GM23338 (cell line): ENCODE data around the gene BIRC6. TPM values are rescaled to one million over a fixed set of nuclear protein-coding genes. Genes with fewer than 3 reads are reported as not detected.

Experiments
- ATAC-seq: fragments of 200-7000 bp; cut with Tn5 transposase; 3 replicates; pipeline ENCODE4 v1.9.1; 2020
- DNase-seq: peaks from one replicate; pipeline ENCODE4 v3.0.0-alpha.2; 2015; ENCODE audit warnings: low spot score
- H2AFZ ChIP-seq: fragments of 200-600 bp; sonication (generic); 2 replicates; pipeline ENCODE4 v1.8.0; 2016; ENCODE audit warnings: antibody characterized with exemption, mild to moderate bottlenecking, moderate library complexity
- H3F3A ChIP-seq: fragments of 200-600 bp; sonication (generic); replicated peaks from 2 replicates; pipeline ENCODE4 v1.8.0; 2017; ENCODE audit warnings: antibody characterized with exemption, mixed run types, low read depth
- H3K27ac ChIP-seq: fragments of 200-600 bp; sonication (generic); 2 replicates; pipeline ENCODE4 v1.6.1; 2016; ENCODE audit warnings: low read depth
- H3K27me3 ChIP-seq: fragments of 200-600 bp; sonication (generic); 2 replicates; pipeline ENCODE4 v1.8.0; 2016; ENCODE audit warnings: mild to moderate bottlenecking, mixed run types, moderate library complexity; ENCODE audit not compliant: insufficient read depth
- H3K36me3 ChIP-seq: fragments of 200-600 bp; sonication (generic); 2 replicates; pipeline ENCODE4 v1.8.0; 2016; ENCODE audit warnings: mild to moderate bottlenecking; ENCODE audit not compliant: insufficient read depth
- H3K4me1 ChIP-seq: fragments of 200-600 bp; sonication (generic); 2 replicates; pipeline ENCODE4 v1.8.0; 2016; ENCODE audit warnings: mild to moderate bottlenecking, moderate library complexity; ENCODE audit not compliant: insufficient read depth
- H3K4me2 ChIP-seq: fragments of 200-600 bp; sonication (generic); 2 replicates; pipeline ENCODE4 v1.7.1; 2017; ENCODE audit warnings: mixed run types
- H3K4me3 ChIP-seq: fragments of 200-600 bp; sonication (generic); 2 replicates; pipeline ENCODE4 v1.6.1; 2016; ENCODE audit warnings: mixed run types
- H3K79me2 ChIP-seq: fragments of 200-600 bp; sonication (generic); replicated peaks from 2 replicates; pipeline ENCODE4 v1.8.0; 2017; ENCODE audit warnings: mild to moderate bottlenecking; ENCODE audit not compliant: insufficient read depth
- H3K9me2 ChIP-seq: fragments of 200-600 bp; sonication (generic); 2 replicates; pipeline ENCODE4 v1.8.0; 2017; ENCODE audit not compliant: insufficient read depth
- H4K20me1 ChIP-seq: fragments of 200-600 bp; sonication (generic); replicated peaks from 2 replicates; pipeline ENCODE4 v1.8.0; 2017; ENCODE audit warnings: mild to moderate bottlenecking; ENCODE audit not compliant: insufficient read depth
- H3K27ac Mint-ChIP-seq: 2 replicates; pipeline ENCODE4 v1.8.0; 2020; ENCODE audit warnings: inconsistent platforms, mild to moderate bottlenecking, moderate library complexity, mixed read lengths
- H3K27me3 Mint-ChIP-seq: 3 replicates; pipeline ENCODE4 v1.8.0; 2022; ENCODE audit warnings: low read depth, mild to moderate bottlenecking, moderate library complexity, mixed read lengths, inconsistent platforms; ENCODE audit not compliant: insufficient read depth, poor library complexity
- H3K36me3 Mint-ChIP-seq: 3 replicates; pipeline ENCODE4 v1.8.0; 2021; ENCODE audit warnings: low read depth, mild to moderate bottlenecking, inconsistent platforms, moderate library complexity, mixed read lengths
- H3K4me1 Mint-ChIP-seq: 3 replicates; pipeline ENCODE4 v1.8.0; 2020; ENCODE audit warnings: mild to moderate bottlenecking, inconsistent platforms, mixed read lengths
- H3K4me3 Mint-ChIP-seq: 3 replicates; pipeline ENCODE4 v1.8.0; 2021; ENCODE audit warnings: moderate library complexity, mild to moderate bottlenecking, inconsistent platforms, mixed read lengths
- H3K9me3 Mint-ChIP-seq: 3 replicates; pipeline ENCODE4 v1.8.0; 2020; ENCODE audit warnings: moderate library complexity, mild to moderate bottlenecking, inconsistent platforms, mixed read lengths
- CREB1 ChIP-seq: fragments of 250-450 bp; sonication (Bioruptor Pico); IDR thresholded peaks from 2 replicates; pipeline ENCODE4 v1.5.0; 2020; ENCODE audit warnings: low read depth, mild to moderate bottlenecking, moderate library complexity
- JUNB ChIP-seq: IDR thresholded peaks from one replicate; pipeline ENCODE4 v1.6.1; 2016; ENCODE audit warnings: antibody characterized with exemption; ENCODE audit not compliant: unreplicated experiment
- NANOG ChIP-seq: IDR thresholded peaks from 2 replicates; pipeline ENCODE4 v1.6.1; 2016; ENCODE audit warnings: antibody characterized with exemption, borderline replicate concordance
- POLR2AphosphoS5 ChIP-seq: IDR thresholded peaks from 2 replicates; pipeline ENCODE4 v1.6.1; 2016; ENCODE audit warnings: antibody characterized with exemption, low read depth
- STAT1 ChIP-seq: IDR thresholded peaks from one replicate; pipeline ENCODE4 v1.6.1; 2016; ENCODE audit warnings: antibody characterized with exemption; ENCODE audit not compliant: unreplicated experiment
- ZNF114 ChIP-seq: fragments of 250-450 bp; sonication (Bioruptor Pico); IDR thresholded peaks from 2 replicates; pipeline ENCODE4 v1.5.0; 2020; ENCODE audit warnings: mild to moderate bottlenecking, moderate library complexity
- ZNF331 ChIP-seq: fragments of 250-450 bp; sonication (Bioruptor Pico); IDR thresholded peaks from 2 replicates; pipeline ENCODE4 v1.5.0; 2020; ENCODE audit warnings: low read depth, mild to moderate bottlenecking, moderate library complexity
- polyA plus RNA-seq: library from polyadenylated mRNA; unstranded; fragments of >200 nt; fragmentation: Nextera tagmentation; extraction: Ambion mirVana; gene quantifications from 2 replicates; pipeline ENCODE4 v1.2.1, GENCODE V29; 2016
- total RNA-seq: library from RNA; depleted of rRNA; stranded (reverse); fragments of >200 nt; shearing (Covaris generic); gene quantifications from 2 replicates; pipeline ENCODE4 v1.2.3, GENCODE V29; 2014
- TF ChIP-seq, protein P1 (sequence below), 2 experiments: fragments of 200-600 bp in 1 of 2; sonication (generic) in 1 of 2; conservative IDR thresholded peaks; 2 replicates each; pipeline versions ENCODE4 v1.5.1 to v1.6.1; 2016 to 2017; ENCODE audit warnings: antibody characterized with exemption in 2 of 2, low read depth in 2 of 2, mild to moderate bottlenecking in 2 of 2, moderate library complexity in 1 of 2
- TF ChIP-seq, protein P2 (sequence below): fragments of 250-450 bp; sonication (Bioruptor Pico); IDR thresholded peaks from 2 replicates; pipeline ENCODE4 v1.5.0; 2020; ENCODE audit warnings: mild to moderate bottlenecking, moderate library complexity
- TF ChIP-seq, protein P3 (sequence below): IDR thresholded peaks from 2 replicates; pipeline ENCODE4 v1.6.1; 2016; ENCODE audit warnings: antibody characterized with exemption
- TF ChIP-seq, protein P4 (sequence below): IDR thresholded peaks from one replicate; pipeline ENCODE4 v1.6.1; 2018; ENCODE audit warnings: antibody characterized with exemption; ENCODE audit not compliant: unreplicated experiment

Gene BIRC6
- total and polyA plus RNA-seq, 2 experiments from 2014 or later = 85.8 to 131 TPM

DNA sequence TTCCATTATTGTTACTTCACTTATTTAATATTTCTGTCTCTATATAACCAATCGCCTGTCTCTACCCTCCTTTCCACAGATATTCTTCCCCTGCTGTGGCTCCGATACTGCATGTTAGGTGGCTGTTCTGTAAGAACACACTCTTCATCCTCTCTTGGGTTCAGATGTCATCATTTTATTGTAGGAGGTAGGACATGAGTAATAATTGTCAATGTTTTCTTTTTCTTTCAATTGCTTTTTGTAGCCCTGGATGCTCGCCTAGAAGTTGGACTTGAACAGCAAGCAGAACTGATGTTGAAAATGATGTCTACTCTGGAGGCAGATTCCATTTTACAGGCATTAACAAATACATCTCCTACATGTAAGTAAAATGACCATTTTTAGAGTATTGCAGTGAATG lies 128.6 kb downstream of the BIRC6 start:
- H3K36me3 Mint-ChIP-seq = peaks cover 39% of the 10 kb centered on the region
- Histone ChIP-seq H3K79me2 (no peaks in the 10 kb centered on the region; the same call in 1 of the 2 replicates), H2AFZ (no peak overlapping the region), H3K4me3 (no peak overlapping the region), H3K27me3 (no peaks in the 10 kb centered on the region), H3K4me2 (no peak overlapping the region), H4K20me1 (no peaks in the 10 kb centered on the region), H3F3A (no peaks in the 10 kb centered on the region), H3K4me1 (no peaks in the 10 kb centered on the region), H3K9me2 (no peaks in the 10 kb centered on the region), H3K36me3 (peaks cover 38% of the 10 kb centered on the region), H3K27ac (no peak overlapping the region)
- no peaks in the 10 kb centered on the region for H3K27me3 Mint-ChIP-seq
- H3K4me1 Mint-ChIP-seq = no peaks in the 10 kb centered on the region
- H3K9me3 Mint-ChIP-seq = no peaks in the 10 kb centered on the region
- ATAC-seq = no peak
- DNase-seq = no peak
- no peak overlapping the region for H3K27ac Mint-ChIP-seq
- H3K4me3 Mint-ChIP-seq = no peak overlapping the region
- TF ChIP-seq, protein P1, sequence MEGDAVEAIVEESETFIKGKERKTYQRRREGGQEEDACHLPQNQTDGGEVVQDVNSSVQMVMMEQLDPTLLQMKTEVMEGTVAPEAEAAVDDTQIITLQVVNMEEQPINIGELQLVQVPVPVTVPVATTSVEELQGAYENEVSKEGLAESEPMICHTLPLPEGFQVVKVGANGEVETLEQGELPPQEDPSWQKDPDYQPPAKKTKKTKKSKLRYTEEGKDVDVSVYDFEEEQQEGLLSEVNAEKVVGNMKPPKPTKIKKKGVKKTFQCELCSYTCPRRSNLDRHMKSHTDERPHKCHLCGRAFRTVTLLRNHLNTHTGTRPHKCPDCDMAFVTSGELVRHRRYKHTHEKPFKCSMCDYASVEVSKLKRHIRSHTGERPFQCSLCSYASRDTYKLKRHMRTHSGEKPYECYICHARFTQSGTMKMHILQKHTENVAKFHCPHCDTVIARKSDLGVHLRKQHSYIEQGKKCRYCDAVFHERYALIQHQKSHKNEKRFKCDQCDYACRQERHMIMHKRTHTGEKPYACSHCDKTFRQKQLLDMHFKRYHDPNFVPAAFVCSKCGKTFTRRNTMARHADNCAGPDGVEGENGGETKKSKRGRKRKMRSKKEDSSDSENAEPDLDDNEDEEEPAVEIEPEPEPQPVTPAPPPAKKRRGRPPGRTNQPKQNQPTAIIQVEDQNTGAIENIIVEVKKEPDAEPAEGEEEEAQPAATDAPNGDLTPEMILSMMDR (conservative IDR thresholded peaks at IDR 0.05; ENCODE audit: low read depth in 2 of 2) = no peak
- TF ChIP-seq NANOG (no peak), STAT1 (no peak), JUNB (no peak), ZNF331 (CRISPR knock-in tag) (no peak), CREB1 (CRISPR knock-in tag) (no peak), ZNF114 (CRISPR knock-in tag) (no peak), POLR2AphosphoS5 (no peak)
- TF ChIP-seq, protein P2, sequence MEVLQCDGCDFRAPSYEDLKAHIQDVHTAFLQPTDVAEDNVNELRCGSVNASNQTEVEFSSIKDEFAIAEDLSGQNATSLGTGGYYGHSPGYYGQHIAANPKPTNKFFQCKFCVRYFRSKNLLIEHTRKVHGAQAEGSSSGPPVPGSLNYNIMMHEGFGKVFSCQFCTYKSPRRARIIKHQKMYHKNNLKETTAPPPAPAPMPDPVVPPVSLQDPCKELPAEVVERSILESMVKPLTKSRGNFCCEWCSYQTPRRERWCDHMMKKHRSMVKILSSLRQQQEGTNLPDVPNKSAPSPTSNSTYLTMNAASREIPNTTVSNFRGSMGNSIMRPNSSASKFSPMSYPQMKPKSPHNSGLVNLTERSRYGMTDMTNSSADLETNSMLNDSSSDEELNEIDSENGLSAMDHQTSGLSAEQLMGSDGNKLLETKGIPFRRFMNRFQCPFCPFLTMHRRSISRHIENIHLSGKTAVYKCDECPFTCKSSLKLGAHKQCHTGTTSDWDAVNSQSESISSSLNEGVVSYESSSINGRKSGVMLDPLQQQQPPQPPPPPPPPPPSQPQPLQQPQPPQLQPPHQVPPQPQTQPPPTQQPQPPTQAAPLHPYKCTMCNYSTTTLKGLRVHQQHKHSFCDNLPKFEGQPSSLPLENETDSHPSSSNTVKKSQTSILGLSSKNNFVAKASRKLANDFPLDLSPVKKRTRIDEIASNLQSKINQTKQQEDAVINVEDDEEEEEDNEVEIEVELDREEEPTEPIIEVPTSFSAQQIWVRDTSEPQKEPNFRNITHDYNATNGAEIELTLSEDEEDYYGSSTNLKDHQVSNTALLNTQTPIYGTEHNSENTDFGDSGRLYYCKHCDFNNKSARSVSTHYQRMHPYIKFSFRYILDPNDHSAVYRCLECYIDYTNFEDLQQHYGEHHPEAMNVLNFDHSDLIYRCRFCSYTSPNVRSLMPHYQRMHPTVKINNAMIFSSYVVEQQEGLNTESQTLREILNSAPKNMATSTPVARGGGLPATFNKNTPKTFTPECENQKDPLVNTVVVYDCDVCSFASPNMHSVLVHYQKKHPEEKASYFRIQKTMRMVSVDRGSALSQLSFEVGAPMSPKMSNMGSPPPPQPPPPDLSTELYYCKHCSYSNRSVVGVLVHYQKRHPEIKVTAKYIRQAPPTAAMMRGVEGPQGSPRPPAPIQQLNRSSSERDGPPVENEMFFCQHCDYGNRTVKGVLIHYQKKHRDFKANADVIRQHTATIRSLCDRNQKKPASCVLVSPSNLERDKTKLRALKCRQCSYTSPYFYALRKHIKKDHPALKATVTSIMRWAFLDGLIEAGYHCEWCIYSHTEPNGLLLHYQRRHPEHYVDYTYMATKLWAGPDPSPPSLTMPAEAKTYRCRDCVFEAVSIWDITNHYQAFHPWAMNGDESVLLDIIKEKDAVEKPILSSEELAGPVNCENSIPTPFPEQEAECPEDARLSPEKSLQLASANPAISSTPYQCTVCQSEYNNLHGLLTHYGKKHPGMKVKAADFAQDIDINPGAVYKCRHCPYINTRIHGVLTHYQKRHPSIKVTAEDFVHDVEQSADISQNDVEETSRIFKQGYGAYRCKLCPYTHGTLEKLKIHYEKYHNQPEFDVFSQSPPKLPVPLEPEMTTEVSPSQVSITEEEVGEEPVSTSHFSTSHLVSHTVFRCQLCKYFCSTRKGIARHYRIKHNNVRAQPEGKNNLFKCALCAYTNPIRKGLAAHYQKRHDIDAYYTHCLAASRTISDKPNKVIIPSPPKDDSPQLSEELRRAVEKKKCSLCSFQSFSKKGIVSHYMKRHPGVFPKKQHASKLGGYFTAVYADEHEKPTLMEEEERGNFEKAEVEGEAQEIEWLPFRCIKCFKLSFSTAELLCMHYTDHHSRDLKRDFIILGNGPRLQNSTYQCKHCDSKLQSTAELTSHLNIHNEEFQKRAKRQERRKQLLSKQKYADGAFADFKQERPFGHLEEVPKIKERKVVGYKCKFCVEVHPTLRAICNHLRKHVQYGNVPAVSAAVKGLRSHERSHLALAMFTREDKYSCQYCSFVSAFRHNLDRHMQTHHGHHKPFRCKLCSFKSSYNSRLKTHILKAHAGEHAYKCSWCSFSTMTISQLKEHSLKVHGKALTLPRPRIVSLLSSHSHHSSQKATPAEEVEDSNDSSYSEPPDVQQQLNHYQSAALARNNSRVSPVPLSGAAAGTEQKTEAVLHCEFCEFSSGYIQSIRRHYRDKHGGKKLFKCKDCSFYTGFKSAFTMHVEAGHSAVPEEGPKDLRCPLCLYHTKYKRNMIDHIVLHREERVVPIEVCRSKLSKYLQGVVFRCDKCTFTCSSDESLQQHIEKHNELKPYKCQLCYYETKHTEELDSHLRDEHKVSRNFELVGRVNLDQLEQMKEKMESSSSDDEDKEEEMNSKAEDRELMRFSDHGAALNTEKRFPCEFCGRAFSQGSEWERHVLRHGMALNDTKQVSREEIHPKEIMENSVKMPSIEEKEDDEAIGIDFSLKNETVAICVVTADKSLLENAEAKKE (CRISPR knock-in tag) = no peak
- TF ChIP-seq, protein P3, sequence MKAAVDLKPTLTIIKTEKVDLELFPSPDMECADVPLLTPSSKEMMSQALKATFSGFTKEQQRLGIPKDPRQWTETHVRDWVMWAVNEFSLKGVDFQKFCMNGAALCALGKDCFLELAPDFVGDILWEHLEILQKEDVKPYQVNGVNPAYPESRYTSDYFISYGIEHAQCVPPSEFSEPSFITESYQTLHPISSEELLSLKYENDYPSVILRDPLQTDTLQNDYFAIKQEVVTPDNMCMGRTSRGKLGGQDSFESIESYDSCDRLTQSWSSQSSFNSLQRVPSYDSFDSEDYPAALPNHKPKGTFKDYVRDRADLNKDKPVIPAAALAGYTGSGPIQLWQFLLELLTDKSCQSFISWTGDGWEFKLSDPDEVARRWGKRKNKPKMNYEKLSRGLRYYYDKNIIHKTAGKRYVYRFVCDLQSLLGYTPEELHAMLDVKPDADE = no peak
- TF ChIP-seq, protein P4, sequence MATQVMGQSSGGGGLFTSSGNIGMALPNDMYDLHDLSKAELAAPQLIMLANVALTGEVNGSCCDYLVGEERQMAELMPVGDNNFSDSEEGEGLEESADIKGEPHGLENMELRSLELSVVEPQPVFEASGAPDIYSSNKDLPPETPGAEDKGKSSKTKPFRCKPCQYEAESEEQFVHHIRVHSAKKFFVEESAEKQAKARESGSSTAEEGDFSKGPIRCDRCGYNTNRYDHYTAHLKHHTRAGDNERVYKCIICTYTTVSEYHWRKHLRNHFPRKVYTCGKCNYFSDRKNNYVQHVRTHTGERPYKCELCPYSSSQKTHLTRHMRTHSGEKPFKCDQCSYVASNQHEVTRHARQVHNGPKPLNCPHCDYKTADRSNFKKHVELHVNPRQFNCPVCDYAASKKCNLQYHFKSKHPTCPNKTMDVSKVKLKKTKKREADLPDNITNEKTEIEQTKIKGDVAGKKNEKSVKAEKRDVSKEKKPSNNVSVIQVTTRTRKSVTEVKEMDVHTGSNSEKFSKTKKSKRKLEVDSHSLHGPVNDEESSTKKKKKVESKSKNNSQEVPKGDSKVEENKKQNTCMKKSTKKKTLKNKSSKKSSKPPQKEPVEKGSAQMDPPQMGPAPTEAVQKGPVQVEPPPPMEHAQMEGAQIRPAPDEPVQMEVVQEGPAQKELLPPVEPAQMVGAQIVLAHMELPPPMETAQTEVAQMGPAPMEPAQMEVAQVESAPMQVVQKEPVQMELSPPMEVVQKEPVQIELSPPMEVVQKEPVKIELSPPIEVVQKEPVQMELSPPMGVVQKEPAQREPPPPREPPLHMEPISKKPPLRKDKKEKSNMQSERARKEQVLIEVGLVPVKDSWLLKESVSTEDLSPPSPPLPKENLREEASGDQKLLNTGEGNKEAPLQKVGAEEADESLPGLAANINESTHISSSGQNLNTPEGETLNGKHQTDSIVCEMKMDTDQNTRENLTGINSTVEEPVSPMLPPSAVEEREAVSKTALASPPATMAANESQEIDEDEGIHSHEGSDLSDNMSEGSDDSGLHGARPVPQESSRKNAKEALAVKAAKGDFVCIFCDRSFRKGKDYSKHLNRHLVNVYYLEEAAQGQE = no peak
